Activated T-cell treated with anti-CD3 and anti-CD28 coated beads, Interleukin-2, amount 50 U/mL, for 24 hours (primary cell): Measurements from ENCODE around the gene POLA2.

Experiments used
- DNase-seq: peaks from one replicate; pipeline ENCODE4 v3.0.0-alpha.2; 2020
- H3K27ac Mint-ChIP-seq: 2 replicates; pipeline ENCODE4 v1.8.0; 2020; ENCODE audit warnings: mild to moderate bottlenecking, mixed read lengths
- H3K27me3 Mint-ChIP-seq: 2 replicates; pipeline ENCODE4 v1.8.0; 2020; ENCODE audit warnings: mixed read lengths
- H3K36me3 Mint-ChIP-seq: 2 replicates; pipeline ENCODE4 v1.8.0; 2020; ENCODE audit warnings: low read depth, mixed read lengths
- H3K4me1 Mint-ChIP-seq: 2 replicates; pipeline ENCODE4 v1.8.0; 2020; ENCODE audit warnings: low read depth, mixed read lengths
- H3K4me3 Mint-ChIP-seq: 2 replicates; pipeline ENCODE4 v1.8.0; 2020; ENCODE audit warnings: mild to moderate bottlenecking, moderate library complexity, mixed read lengths
- H3K9me3 Mint-ChIP-seq: 2 replicates; pipeline ENCODE4 v1.8.0; 2020; ENCODE audit warnings: mixed read lengths

Gene POLA2, protein sequence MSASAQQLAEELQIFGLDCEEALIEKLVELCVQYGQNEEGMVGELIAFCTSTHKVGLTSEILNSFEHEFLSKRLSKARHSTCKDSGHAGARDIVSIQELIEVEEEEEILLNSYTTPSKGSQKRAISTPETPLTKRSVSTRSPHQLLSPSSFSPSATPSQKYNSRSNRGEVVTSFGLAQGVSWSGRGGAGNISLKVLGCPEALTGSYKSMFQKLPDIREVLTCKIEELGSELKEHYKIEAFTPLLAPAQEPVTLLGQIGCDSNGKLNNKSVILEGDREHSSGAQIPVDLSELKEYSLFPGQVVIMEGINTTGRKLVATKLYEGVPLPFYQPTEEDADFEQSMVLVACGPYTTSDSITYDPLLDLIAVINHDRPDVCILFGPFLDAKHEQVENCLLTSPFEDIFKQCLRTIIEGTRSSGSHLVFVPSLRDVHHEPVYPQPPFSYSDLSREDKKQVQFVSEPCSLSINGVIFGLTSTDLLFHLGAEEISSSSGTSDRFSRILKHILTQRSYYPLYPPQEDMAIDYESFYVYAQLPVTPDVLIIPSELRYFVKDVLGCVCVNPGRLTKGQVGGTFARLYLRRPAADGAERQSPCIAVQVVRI

GRCh38 chr11:65261591-65262380 is at the start of gene POLA2:
Gene POLA2 (plus strand): TSS chr11:65261962. CDS start chr11:65262293, 331 bp downstream.
- H3K27me3 Mint-ChIP-seq: no peaks in the 10 kb centered on the region
- H3K4me1 Mint-ChIP-seq: peaks cover 45% of the 10 kb centered on the region
- peak within 1 kb of the TSS; percentile 96 for H3K4me3 Mint-ChIP-seq
- DNase-seq: peak; percentile 98
- no peaks in the 10 kb centered on the region for H3K9me3 Mint-ChIP-seq
- H3K36me3 Mint-ChIP-seq: peaks cover 50% of the 10 kb centered on the region
- H3K27ac Mint-ChIP-seq: peak within 1 kb of the TSS; percentile 98

DNA sequence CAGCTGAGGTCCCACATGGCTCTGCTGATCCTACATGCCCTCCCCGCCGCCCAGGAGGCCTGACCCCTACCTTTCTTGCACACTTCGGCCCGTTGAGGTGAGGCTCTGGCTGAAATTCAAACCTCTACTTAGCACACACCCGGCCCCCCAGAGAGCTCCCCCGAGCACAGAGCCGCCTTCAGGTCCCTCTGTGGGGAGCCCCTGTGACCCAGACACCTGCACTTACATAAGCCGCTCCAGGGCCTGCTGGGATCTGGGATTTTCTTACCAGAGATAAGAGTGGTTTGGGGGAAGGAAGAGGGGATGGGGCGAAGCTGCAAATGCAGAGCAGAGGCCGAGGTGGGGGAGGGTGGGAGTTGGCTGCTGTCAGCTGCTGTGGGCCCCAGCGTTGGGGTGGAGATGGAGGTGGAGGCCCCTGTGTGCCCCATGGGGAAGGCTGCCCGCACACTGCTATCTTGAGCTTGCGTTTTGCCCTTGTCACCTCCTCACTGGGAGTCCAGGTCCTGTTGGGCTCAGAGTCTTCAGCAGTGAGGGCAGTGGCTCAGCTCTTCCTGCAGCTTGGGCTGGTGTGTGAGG is 49.4 kb upstream of the POLA2 start:
- peaks cover 3% of the 10 kb centered on the region for H3K27me3 Mint-ChIP-seq
- H3K27ac Mint-ChIP-seq: no peak overlapping the region
- H3K4me1 Mint-ChIP-seq: peaks cover 20% of the 10 kb centered on the region
- H3K36me3 Mint-ChIP-seq: peaks cover 37% of the 10 kb centered on the region
- H3K4me3 Mint-ChIP-seq: no peak overlapping the region
- peaks cover 4% of the 10 kb centered on the region for H3K9me3 Mint-ChIP-seq
- DNase-seq: no peak

GRCh38 chr11:65213322-65214211 is 48.2 kb upstream of the POLA2 start:
- Mint-ChIP-seq H3K4me3 (no peak overlapping the region), H3K4me1 (peaks cover 20% of the 10 kb centered on the region), H3K9me3 (peaks cover 4% of the 10 kb centered on the region), H3K27ac (no peak overlapping the region), H3K27me3 (peaks cover 3% of the 10 kb centered on the region), H3K36me3 (peaks cover 27% of the 10 kb centered on the region)
- DNase-seq: no peak

DNA sequence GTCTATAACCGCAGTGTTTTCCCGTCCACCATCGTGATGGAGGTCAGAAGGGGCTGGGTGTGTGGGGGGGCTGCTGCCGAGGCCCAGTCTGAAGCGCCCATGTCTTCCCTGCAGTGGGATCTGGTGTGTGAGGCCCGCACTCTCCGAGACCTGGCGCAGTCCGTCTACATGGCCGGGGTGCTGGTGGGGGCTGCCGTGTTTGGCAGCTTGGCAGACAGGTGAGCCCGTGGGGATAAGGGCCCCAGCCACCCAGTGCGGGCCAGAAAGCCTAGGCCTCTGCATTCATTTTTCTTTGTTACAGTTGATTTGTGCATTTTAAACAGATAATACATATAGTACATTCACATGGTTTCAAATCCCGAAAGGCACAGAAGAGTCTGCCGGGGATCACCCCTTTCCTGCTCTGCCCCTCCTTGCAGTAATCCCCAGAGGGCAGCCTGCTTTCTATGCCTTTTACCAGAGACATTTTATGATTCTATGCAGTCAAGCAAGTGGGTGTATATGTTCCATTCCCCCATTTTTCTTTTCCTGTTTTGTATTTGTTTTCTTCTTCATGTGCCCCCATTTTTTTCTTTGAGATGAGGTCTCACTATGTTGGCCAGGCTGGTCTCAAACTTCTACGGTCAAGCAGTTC is 47.4 kb upstream of the POLA2 start:
- H3K4me3 Mint-ChIP-seq: no peak overlapping the region
- peaks cover 21% of the 10 kb centered on the region for H3K4me1 Mint-ChIP-seq
- peaks cover 21% of the 10 kb centered on the region for H3K36me3 Mint-ChIP-seq
- peaks cover 4% of the 10 kb centered on the region for H3K9me3 Mint-ChIP-seq
- no peak overlapping the region for H3K27ac Mint-ChIP-seq
- H3K27me3 Mint-ChIP-seq: peaks cover 3% of the 10 kb centered on the region
- no peak for DNase-seq

GRCh38 chr11:65215441-65216076 is 46.2 kb upstream of the POLA2 start:
- Mint-ChIP-seq H3K36me3 (peaks cover 9% of the 10 kb centered on the region), H3K4me1 (peaks cover 29% of the 10 kb centered on the region), H3K4me3 (peak overlapping the region; percentile 37), H3K27ac (peak overlapping the region; percentile 93), H3K27me3 (peaks cover 3% of the 10 kb centered on the region), H3K9me3 (peaks cover 4% of the 10 kb centered on the region)
- DNase-seq: no peak

GRCh38 chr11:65216830-65217229 is 44.9 kb upstream of the POLA2 start:
- Mint-ChIP-seq H3K27me3 (peaks cover 3% of the 10 kb centered on the region), H3K36me3 (no peaks in the 10 kb centered on the region), H3K27ac (peak overlapping the region; percentile 86), H3K4me3 (no peak overlapping the region), H3K4me1 (peaks cover 29% of the 10 kb centered on the region), H3K9me3 (peaks cover 4% of the 10 kb centered on the region)
- DNase-seq: no peak

DNA sequence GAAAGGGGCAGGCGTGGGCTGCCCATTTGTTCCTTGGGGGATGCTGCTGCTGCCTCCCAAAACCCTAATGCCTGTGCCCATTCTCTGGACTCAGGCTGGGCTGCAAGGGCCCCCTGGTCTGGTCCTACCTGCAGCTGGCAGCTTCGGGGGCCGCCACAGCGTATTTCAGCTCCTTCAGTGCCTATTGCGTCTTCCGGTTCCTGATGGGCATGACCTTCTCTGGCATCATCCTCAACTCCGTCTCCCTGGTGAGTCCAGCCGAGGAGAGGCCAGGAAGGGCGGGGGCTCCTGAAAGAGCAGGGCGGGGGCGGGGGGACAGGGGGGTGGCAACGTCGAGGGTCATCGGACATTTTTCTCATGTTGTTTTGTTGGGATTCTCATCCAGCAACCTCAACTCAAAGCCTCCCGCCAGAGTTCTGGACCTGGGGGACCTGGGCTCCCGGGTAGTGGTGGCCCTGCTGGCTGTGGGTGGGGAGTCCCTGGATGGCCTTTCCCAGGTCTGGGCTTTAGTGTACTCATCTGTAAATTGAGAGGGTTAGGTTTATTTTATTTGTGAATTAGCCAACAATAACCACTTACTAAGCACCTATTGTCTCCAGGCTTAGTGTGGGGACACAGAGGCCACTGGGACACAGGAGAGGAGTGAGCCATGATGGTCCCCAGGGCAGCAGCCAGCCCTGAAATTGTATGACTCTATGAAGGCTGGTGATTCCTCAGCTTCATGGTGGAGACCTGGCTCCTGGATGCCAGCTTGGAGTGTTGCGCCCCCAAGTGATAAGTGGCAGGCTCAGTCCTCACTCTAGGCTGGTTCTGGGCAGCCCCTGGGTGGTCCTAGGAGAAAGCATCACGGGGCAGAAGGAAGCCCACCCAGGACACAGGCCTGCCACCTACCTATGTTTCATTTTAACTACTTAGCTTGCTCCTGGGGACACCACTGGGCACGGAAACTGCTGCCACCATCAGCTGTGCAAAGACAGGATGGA is 44.0 kb upstream of the POLA2 start:
- H3K27me3 Mint-ChIP-seq: peaks cover 3% of the 10 kb centered on the region
- DNase-seq: no peak
- peak overlapping the region; percentile 86 for H3K27ac Mint-ChIP-seq
- no peaks in the 10 kb centered on the region for H3K36me3 Mint-ChIP-seq
- peaks cover 28% of the 10 kb centered on the region for H3K4me1 Mint-ChIP-seq
- peaks cover 4% of the 10 kb centered on the region for H3K9me3 Mint-ChIP-seq
- H3K4me3 Mint-ChIP-seq: no peak overlapping the region

GRCh38 chr11:65218446-65218845 is 43.3 kb upstream of the POLA2 start:
- Mint-ChIP-seq H3K36me3 (no peaks in the 10 kb centered on the region), H3K9me3 (peaks cover 4% of the 10 kb centered on the region), H3K4me3 (no peak overlapping the region), H3K27ac (no peak overlapping the region), H3K4me1 (peaks cover 21% of the 10 kb centered on the region), H3K27me3 (peaks cover 3% of the 10 kb centered on the region)
- DNase-seq: no peak

DNA sequence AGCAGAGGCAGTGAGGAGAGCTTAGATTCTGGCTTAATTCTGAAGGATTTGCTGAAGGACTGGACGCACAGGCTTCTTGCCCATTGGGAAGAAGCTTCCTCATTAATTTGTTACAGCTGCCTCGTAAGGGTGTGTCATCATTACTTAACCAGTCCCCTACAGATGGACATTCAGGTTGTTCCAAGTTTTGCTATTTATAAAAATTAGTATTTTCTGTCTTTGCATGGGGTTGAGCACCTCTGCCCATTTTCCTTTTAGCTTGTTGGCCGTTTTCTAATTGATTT is 41.9 kb upstream of the POLA2 start:
- Mint-ChIP-seq H3K9me3 (peaks cover 4% of the 10 kb centered on the region), H3K36me3 (no peaks in the 10 kb centered on the region), H3K4me1 (peaks cover 14% of the 10 kb centered on the region), H3K4me3 (no peak overlapping the region), H3K27ac (no peak overlapping the region), H3K27me3 (peaks cover 10% of the 10 kb centered on the region)
- DNase-seq: no peak

GRCh38 chr11:65221026-65221425 is 40.7 kb upstream of the POLA2 start:
- Mint-ChIP-seq H3K4me3 (no peak overlapping the region), H3K27ac (no peak overlapping the region), H3K9me3 (no peaks in the 10 kb centered on the region), H3K27me3 (peaks cover 18% of the 10 kb centered on the region), H3K36me3 (no peaks in the 10 kb centered on the region), H3K4me1 (peaks cover 21% of the 10 kb centered on the region)
- DNase-seq: no peak

DNA sequence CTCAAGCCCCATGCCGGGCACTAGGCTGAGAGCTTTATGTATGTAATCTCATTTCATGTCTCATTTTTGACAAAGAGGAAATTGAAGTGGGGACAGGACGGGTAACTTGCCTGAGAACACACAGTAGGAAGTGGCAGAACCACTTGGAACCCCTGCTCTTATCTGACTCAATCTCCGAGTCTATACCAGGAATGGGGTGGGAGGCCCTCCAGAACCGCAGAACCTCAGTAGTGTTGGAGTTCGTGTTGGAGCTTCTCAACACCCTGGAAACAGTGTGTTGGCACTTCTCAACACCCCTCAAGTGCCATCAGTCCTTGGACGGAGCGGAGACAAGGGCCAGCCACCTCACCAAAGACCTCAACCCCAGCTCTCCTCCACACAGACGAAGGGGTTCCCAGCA is 38.8 kb upstream of the POLA2 start:
- no peak for DNase-seq
- peaks cover 22% of the 10 kb centered on the region for H3K4me1 Mint-ChIP-seq
- no peak overlapping the region for H3K27ac Mint-ChIP-seq

GRCh38 chr11:65224930-65225278 is 36.9 kb upstream of the POLA2 start:
- Mint-ChIP-seq H3K27ac (no peak overlapping the region), H3K4me1 (peaks cover 15% of the 10 kb centered on the region)
- DNase-seq: no peak

More for the DNA sequence above, 38.8 kb upstream of the POLA2 start:
- H3K36me3 Mint-ChIP-seq: no peaks in the 10 kb centered on the region
- H3K4me3 Mint-ChIP-seq: no peak overlapping the region
- no peaks in the 10 kb centered on the region for H3K9me3 Mint-ChIP-seq
- peaks cover 34% of the 10 kb centered on the region for H3K27me3 Mint-ChIP-seq

More at GRCh38 chr11:65224930-65225278, 36.9 kb upstream of the POLA2 start:
- Mint-ChIP-seq H3K4me3 (no peak overlapping the region), H3K9me3 (no peaks in the 10 kb centered on the region), H3K27me3 (peaks cover 34% of the 10 kb centered on the region), H3K36me3 (no peaks in the 10 kb centered on the region)
